HG02840 (cell line): ENCODE measurements around the gene ENOX1.
"Not testable (repeated sequence)": the region's sequence is repeated elsewhere in the genome, so short reads cannot be mapped to it uniquely, and the experiment has no call there.

Experiments
- ATAC-seq: cut with Tn5 transposase; IDR thresholded peaks from one replicate; pipeline ENCODE4 v1.9.1; 2021; ENCODE audit warnings: mild to moderate bottlenecking, moderate library complexity, moderate number of reproducible peaks; ENCODE audit not compliant: unreplicated experiment, low FRiP score

Gene ENOX1

GRCh38 chr13:43195551-43195950, 591.2 kb downstream of the ENOX1 start:
- ATAC-seq, result no peak

- ATAC-seq, result no peak
Measured at GRCh38 chr13:43195112-43195511, 591.7 kb downstream of the ENOX1 start.

GRCh38 chr13:43193789-43194420, 592.9 kb downstream of the ENOX1 start:
- ATAC-seq, result no peak

GRCh38 chr13:43191546-43191945, 595.2 kb downstream of the ENOX1 start:
- no peak for ATAC-seq

- no peak for ATAC-seq
Measured at GRCh38 chr13:43185226-43185625, 601.5 kb downstream of the ENOX1 start.

- ATAC-seq, result no peak
Measured at GRCh38 chr13:43180837-43181236, 605.9 kb downstream of the ENOX1 start.

GRCh38 chr13:43180036-43180660, 606.6 kb downstream of the ENOX1 start:
- no peak for ATAC-seq

- ATAC-seq, result no peak
Measured at GRCh38 chr13:43171489-43171888, 615.3 kb downstream of the ENOX1 start.

- no peak for ATAC-seq
Measured at GRCh38 chr13:43170506-43170905, 616.3 kb downstream of the ENOX1 start.

GRCh38 chr13:43168434-43168833, 618.3 kb downstream of the ENOX1 start:
- not testable (repeated sequence) for ATAC-seq

GRCh38 chr13:43167731-43168130, 619.0 kb downstream of the ENOX1 start:
- ATAC-seq, result no peak

- no peak for ATAC-seq
Measured at GRCh38 chr13:43166644-43167457, 619.9 kb downstream of the ENOX1 start.
